DOHH2 (cell line): ENCODE results near the gene PADI4.

ENCODE experiments used
- H3F3A ChIP-seq: fragments of 200-600 bp; sonication (generic), shearing (Covaris generic); 2 replicates; pipeline ENCODE4 v1.6.0; 2016; ENCODE audit warnings: antibody characterized with exemption, mild to moderate bottlenecking; ENCODE audit not compliant: control insufficient read depth, insufficient read depth
- H3K27ac ChIP-seq: fragments of 200-600 bp; sonication (generic); 2 replicates; pipeline ENCODE4 v1.5.1; 2014; ENCODE audit warnings: low read depth, mild to moderate bottlenecking, low read length, moderate library complexity
- H3K27me3 ChIP-seq: fragments of 200-600 bp; sonication (generic); 2 replicates; pipeline ENCODE4 v1.6.1; 2014; ENCODE audit warnings: mild to moderate bottlenecking, low read length, mixed read lengths; ENCODE audit not compliant: control insufficient read depth
- H3K36me3 ChIP-seq: fragments of 200-600 bp; sonication (generic); 2 replicates; pipeline ENCODE4 v1.6.1; 2014; ENCODE audit warnings: mild to moderate bottlenecking, low read length, moderate library complexity, mixed read lengths; ENCODE audit not compliant: control insufficient read depth
- H3K4me1 ChIP-seq: fragments of 200-600 bp; sonication (generic); 2 replicates; pipeline ENCODE4 v1.6.1; 2014; ENCODE audit warnings: mild to moderate bottlenecking, low read length, mixed read lengths; ENCODE audit not compliant: control insufficient read depth
- H3K4me2 ChIP-seq: fragments of 200-600 bp; sonication (generic); 2 replicates; pipeline ENCODE4 v1.6.0; 2014; ENCODE audit warnings: mild to moderate bottlenecking, low read length, moderate library complexity
- H3K4me3 ChIP-seq: fragments of 200-600 bp; sonication (generic); 2 replicates; pipeline ENCODE4 v1.5.1; 2014; ENCODE audit warnings: mild to moderate bottlenecking, low read length, mixed read lengths
- H3K79me2 ChIP-seq: fragments of 200-600 bp; sonication (generic); 2 replicates; pipeline ENCODE4 v1.6.1; 2014; ENCODE audit warnings: mild to moderate bottlenecking, low read length, mixed read lengths; ENCODE audit not compliant: control insufficient read depth
- H3K9me2 ChIP-seq: fragments of 200-600 bp; sonication (generic); replicated peaks from 2 replicates; pipeline ENCODE4 v1.6.1; 2014; ENCODE audit warnings: mild to moderate bottlenecking, low read length, mixed read lengths; ENCODE audit not compliant: control insufficient read depth
- H3K9me3 ChIP-seq: fragments of 200-600 bp; sonication (generic); 2 replicates; pipeline ENCODE4 v1.6.1; 2014; ENCODE audit warnings: antibody characterized with exemption, low read length, mixed read lengths; ENCODE audit not compliant: control insufficient read depth, insufficient read depth
- H4K20me1 ChIP-seq: fragments of 200-600 bp; sonication (generic); 2 replicates; pipeline ENCODE4 v1.6.0; 2014; ENCODE audit warnings: low read depth, mild to moderate bottlenecking, antibody characterized with exemption, low read length, moderate library complexity; ENCODE audit not compliant: control insufficient read depth, insufficient read depth
- CTCF ChIP-seq: fragments of 200-600 bp; sonication (generic); IDR thresholded peaks from one replicate; pipeline ENCODE4 v1.5.1; 2014; ENCODE audit warnings: antibody characterized with exemption, mild to moderate bottlenecking, low read depth, low read length; ENCODE audit not compliant: poor library complexity, severe bottlenecking
- EZH2phosphoT487 ChIP-seq: fragments of 200-600 bp; sonication (generic); IDR thresholded peaks from 2 replicates; pipeline ENCODE4 v1.6.1; 2017; ENCODE audit warnings: borderline replicate concordance, mild to moderate bottlenecking, antibody characterized with exemption, low read length, moderate library complexity, mixed read lengths

The PADI4 gene

GRCh38 chr1:17272066-17272465 is 35.9 kb upstream of the PADI4 start:
- H3K9me2 ChIP-seq = no peaks in the 10 kb centered on the region
- no peaks in the 10 kb centered on the region for H3K79me2 ChIP-seq
- no peaks in the 10 kb centered on the region for H4K20me1 ChIP-seq
- H3K4me2 ChIP-seq = no peak overlapping the region
- TF ChIP-seq CTCF (no peak), EZH2phosphoT487 (no peak)
- H3K9me3 ChIP-seq = no peaks in the 10 kb centered on the region
- H3K36me3 ChIP-seq = no peaks in the 10 kb centered on the region
- H3K27me3 ChIP-seq = no peaks in the 10 kb centered on the region
- no peak overlapping the region for H3K27ac ChIP-seq
- H3F3A ChIP-seq = no peaks in the 10 kb centered on the region
- no peak overlapping the region for H3K4me3 ChIP-seq
- H3K4me1 ChIP-seq = no peaks in the 10 kb centered on the region

GRCh38 chr1:17272646-17273045 is 35.4 kb upstream of the PADI4 start:
- no peak overlapping the region for H3K27ac ChIP-seq
- H3K4me1 ChIP-seq = no peaks in the 10 kb centered on the region
- H3K9me3 ChIP-seq = no peaks in the 10 kb centered on the region
- H3K79me2 ChIP-seq = no peaks in the 10 kb centered on the region
- H3K9me2 ChIP-seq = no peaks in the 10 kb centered on the region
- no peak overlapping the region for H3K4me2 ChIP-seq
- TF ChIP-seq CTCF (no peak), EZH2phosphoT487 (no peak)
- H3F3A ChIP-seq = no peaks in the 10 kb centered on the region
- no peak overlapping the region for H3K4me3 ChIP-seq
- H3K27me3 ChIP-seq = no peaks in the 10 kb centered on the region
- no peaks in the 10 kb centered on the region for H3K36me3 ChIP-seq
- H4K20me1 ChIP-seq = no peaks in the 10 kb centered on the region

- TF ChIP-seq CTCF = no peak
- no peak for TF ChIP-seq EZH2phosphoT487
- H3K4me2 ChIP-seq = no peak overlapping the region
- no peak overlapping the region for H3K27ac ChIP-seq
- H3F3A ChIP-seq = no peaks in the 10 kb centered on the region
- H3K36me3 ChIP-seq = no peaks in the 10 kb centered on the region
- H4K20me1 ChIP-seq = no peaks in the 10 kb centered on the region
- no peaks in the 10 kb centered on the region for H3K4me1 ChIP-seq
- H3K79me2 ChIP-seq = no peaks in the 10 kb centered on the region
- no peak overlapping the region for H3K4me3 ChIP-seq
- H3K27me3 ChIP-seq = no peaks in the 10 kb centered on the region
- no peaks in the 10 kb centered on the region for H3K9me3 ChIP-seq
- no peaks in the 10 kb centered on the region for H3K9me2 ChIP-seq
Measured at GRCh38 chr1:17273096-17273495, 34.9 kb upstream of the PADI4 start.
